ENCODE measurements around the gene TTC39C. TPM values are rescaled to one million over a fixed set of nuclear protein-coding genes. Genes with fewer than 3 reads are reported as not detected.
"Not testable (repeated sequence)": the region's sequence is repeated elsewhere in the genome, so short reads cannot be mapped to it uniquely, and the experiment has no call there.

The TTC39C gene
- total RNA-seq, 3 donors from 2014 or later = 23.6 to 37.3 (median 31.5) TPM

DNA sequence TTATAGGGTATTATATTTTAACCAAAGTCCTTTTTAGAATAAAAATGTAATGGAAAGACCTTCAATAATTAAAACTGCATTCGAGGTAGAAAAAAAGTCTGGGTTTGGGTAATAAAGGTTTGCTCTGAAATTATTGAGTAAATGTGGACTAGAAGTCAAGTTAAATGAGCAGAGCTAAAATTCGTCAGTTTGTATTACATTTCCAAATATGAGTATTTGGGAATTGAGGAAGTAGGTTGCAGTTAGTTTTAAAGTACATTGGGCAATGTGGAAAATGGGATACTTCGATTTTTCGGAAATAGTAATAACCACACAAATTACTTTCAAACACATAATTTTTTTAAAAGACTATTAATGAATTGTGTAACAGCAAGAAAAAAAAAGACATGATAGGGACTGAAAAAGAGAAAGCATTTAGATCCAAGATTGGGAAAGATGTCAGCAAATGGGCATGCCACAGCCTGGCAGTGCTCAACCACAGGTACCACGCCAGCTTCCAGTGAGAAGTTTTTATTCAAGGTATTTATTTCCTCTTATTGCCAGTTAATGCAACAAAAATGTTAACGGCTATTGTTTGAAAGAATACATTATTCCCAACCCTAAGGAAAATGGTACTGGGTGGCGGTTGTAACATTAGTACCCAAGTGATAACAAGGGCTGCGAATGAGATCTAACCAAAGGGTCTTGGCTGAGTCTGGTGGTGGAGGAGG, 50.0 kb downstream of the TTC39C start:
- Mint-ChIP-seq H3K36me3 (ENCODE audit: insufficient read depth) (peaks cover 34% of the 10 kb centered on the region), H3K9me3 (no peaks in the 10 kb centered on the region), H3K4me1 (ENCODE audit: low read depth) (peaks cover 80% of the 10 kb centered on the region), H3K27me3 (ENCODE audit: low read depth) (no peaks in the 10 kb centered on the region), H3K4me3 (no peak overlapping the region)
- no peak for ATAC-seq
- DNase-seq = no peak

DNA sequence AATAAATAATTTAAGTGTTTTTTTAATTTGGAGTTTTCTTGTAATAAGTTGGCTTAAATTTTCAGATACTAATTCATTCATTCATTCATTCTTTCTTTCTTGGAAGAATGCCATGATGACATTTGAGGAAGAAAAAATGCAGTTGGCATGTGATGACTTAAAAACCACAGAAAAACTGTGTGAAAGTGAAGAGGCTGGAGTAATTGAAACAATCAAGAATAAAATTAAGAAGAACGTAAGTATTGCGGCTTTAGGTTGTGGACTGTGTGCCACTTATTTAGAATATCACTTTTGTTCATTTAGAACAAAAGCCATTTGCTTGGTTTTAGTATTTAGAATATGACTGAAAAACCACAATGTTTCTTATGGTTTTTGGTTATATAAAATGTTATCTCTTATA, 51.4 kb downstream of the TTC39C start:
- H3K36me3 Mint-ChIP-seq (ENCODE audit: insufficient read depth) = peaks cover 37% of the 10 kb centered on the region
- ATAC-seq = no peak
- peaks cover 74% of the 10 kb centered on the region for H3K4me1 Mint-ChIP-seq (ENCODE audit: low read depth)
- H3K4me3 Mint-ChIP-seq = no peak overlapping the region
- no peaks in the 10 kb centered on the region for H3K9me3 Mint-ChIP-seq
- no peak for DNase-seq
- no peaks in the 10 kb centered on the region for H3K27me3 Mint-ChIP-seq (ENCODE audit: low read depth)

DNA sequence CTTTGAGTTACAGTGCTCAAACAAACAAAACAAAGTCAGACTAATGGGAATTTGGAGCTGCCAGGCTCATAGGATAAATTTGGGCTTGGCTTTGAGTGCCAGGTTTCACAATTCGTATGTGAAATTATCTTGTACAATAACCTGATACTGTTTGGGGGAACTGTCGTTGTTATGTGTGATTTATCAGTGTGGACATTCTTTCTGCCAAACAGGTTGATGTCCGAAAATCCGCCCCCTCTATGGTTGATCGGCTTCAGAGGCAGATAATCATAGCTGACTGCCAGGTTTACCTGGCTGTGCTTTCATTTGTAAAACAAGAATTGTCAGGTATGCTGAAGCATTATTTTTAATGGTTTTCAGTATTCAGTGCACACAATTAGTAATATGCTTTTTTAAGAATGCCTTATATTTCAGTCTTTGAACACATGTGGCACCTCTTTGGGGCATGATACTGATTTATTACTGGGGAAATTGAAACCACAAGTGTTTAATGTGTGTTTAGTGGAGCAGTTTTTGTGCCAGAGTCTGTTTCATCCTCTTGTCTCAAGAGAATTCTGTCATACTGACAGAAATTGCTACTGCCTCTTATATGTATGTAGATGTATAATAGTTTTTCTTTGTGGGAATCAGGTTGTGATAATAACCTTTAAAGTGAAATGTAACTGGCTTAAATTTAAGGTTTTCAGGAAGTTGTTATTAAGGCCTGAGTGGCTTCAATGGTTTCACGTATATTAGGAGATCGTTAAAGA, 54.6 kb downstream of the TTC39C start:
- H3K4me3 Mint-ChIP-seq = no peak overlapping the region
- H3K4me1 Mint-ChIP-seq (ENCODE audit: low read depth) = peaks cover 55% of the 10 kb centered on the region
- H3K27me3 Mint-ChIP-seq (ENCODE audit: low read depth) = no peaks in the 10 kb centered on the region
- no peaks in the 10 kb centered on the region for H3K9me3 Mint-ChIP-seq
- ATAC-seq (no peak), DNase-seq (no peak)
- peaks cover 53% of the 10 kb centered on the region for H3K36me3 Mint-ChIP-seq (ENCODE audit: insufficient read depth)

DNA sequence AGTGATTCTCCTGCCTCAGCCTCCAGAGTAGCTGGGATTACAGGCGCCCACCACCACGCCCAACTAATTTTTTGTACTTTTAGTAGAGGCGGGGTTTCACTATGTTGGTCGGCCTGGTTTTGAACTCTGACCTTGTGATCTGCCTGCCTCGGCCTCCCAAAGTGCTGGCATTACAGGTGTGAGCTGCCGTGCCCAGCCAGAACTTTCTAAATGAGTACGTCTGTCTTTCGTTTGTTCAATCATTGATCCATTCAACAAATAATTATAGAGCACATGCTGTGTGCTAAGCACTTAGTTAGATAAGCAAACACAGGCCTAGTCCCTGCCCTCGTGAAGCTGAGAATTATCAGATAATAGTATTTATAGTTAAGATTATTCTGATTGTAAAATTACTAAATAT, 56.5 kb downstream of the TTC39C start:
- DNase-seq = no peak
- Mint-ChIP-seq H3K27me3 (ENCODE audit: low read depth) (no peaks in the 10 kb centered on the region), H3K36me3 (ENCODE audit: insufficient read depth) (peaks cover 43% of the 10 kb centered on the region), H3K4me1 (ENCODE audit: low read depth) (peaks cover 48% of the 10 kb centered on the region), H3K9me3 (no peaks in the 10 kb centered on the region), H3K4me3 (no peak overlapping the region)
- ATAC-seq = no peak

DNA sequence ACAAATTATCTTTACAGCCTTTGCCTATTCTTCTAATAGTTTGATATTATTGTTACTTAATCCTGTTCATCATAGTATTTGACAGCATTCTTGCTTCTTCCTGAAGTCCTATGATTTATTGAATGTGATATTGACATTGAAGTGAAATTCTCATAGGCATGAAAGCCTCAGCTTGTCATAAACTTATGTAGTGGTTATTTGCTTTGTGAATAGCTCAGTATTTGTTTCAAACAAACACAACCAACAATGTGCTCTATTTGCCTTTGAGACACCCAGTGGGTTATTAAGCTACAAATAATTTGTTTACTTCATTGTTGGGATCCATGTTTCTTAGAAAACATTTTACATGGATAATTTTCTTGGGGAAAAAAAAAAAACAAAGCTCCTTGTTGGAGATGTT, 57.2 kb downstream of the TTC39C start:
- ATAC-seq (no peak), DNase-seq (no peak)
- peaks cover 37% of the 10 kb centered on the region for H3K36me3 Mint-ChIP-seq (ENCODE audit: insufficient read depth)
- H3K4me3 Mint-ChIP-seq = no peak overlapping the region
- H3K27me3 Mint-ChIP-seq (ENCODE audit: low read depth) = no peaks in the 10 kb centered on the region
- H3K4me1 Mint-ChIP-seq (ENCODE audit: low read depth) = peaks cover 50% of the 10 kb centered on the region
- no peaks in the 10 kb centered on the region for H3K9me3 Mint-ChIP-seq

DNA sequence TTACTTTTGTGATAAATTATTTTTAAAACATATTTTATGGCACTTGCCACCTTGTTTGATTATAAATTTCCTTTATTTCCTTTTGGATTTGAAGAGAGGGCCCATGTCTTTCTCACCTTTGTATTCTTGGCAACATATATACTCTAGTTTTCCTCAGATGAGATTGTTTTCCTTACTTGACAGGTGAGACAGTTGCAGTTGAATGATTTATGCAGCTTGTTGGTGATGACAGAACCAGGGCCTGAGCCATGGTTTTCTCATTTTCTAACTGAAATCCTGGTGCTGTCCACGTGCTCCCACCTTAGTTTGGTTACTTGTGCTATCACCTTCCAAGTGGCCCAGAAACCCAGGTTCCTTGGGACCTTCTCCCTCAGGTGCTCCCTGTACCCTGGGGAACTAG, 58.2 kb downstream of the TTC39C start:
- H3K9me3 Mint-ChIP-seq = no peaks in the 10 kb centered on the region
- H3K27me3 Mint-ChIP-seq (ENCODE audit: low read depth) = no peaks in the 10 kb centered on the region
- no peak for ATAC-seq
- DNase-seq = no peak
- peaks cover 29% of the 10 kb centered on the region for H3K36me3 Mint-ChIP-seq (ENCODE audit: insufficient read depth)
- peaks cover 50% of the 10 kb centered on the region for H3K4me1 Mint-ChIP-seq (ENCODE audit: low read depth)
- no peak overlapping the region for H3K4me3 Mint-ChIP-seq

DNA sequence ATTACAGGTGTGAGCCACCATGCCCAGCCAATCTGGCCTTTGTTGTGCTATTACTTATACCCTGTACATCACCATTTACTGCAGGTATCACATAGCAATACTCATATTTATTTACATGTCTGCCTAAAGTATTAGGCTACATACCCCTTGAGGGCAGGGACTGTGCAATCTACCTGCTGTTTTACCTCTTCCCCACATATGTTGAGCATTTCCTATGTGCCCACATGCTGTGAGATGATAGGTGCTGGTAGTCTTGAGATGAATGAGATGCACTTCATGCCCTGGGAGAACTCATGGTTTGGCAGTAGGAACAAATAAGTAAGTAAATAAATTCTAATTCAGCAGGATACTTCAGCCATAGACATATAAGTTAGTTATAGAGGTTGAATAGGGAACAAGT, 59.2 kb downstream of the TTC39C start:
- ATAC-seq (no peak), DNase-seq (no peak)
- Mint-ChIP-seq H3K36me3 (ENCODE audit: insufficient read depth) (peaks cover 30% of the 10 kb centered on the region), H3K9me3 (no peaks in the 10 kb centered on the region), H3K4me3 (no peak overlapping the region), H3K4me1 (ENCODE audit: low read depth) (peaks cover 45% of the 10 kb centered on the region), H3K27me3 (ENCODE audit: low read depth) (no peaks in the 10 kb centered on the region)

DNA sequence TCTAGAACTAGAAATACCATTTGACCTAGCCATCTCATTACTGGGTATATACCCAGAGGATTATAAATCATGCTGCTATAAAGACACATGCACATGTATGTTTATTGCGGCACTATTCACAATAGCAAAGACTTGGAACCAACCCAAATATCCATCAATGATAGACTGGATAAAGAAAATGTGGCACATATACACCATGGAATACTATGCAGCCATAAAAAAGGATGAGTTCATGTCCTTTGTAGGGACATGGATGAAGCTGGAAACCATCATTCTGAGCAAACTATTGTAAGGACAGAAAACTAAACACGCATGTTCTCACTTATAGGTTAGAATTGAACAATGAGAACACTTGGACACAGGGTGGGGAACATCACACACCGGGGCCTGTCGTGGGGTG, 60.2 kb downstream of the TTC39C start:
- peaks cover 30% of the 10 kb centered on the region for H3K36me3 Mint-ChIP-seq (ENCODE audit: insufficient read depth)
- not testable (repeated sequence) for H3K4me3 Mint-ChIP-seq; H3K9me3 Mint-ChIP-seq; DNase-seq; H3K27me3 Mint-ChIP-seq (ENCODE audit: low read depth); ATAC-seq
- H3K4me1 Mint-ChIP-seq (ENCODE audit: low read depth) = peaks cover 42% of the 10 kb centered on the region

DNA sequence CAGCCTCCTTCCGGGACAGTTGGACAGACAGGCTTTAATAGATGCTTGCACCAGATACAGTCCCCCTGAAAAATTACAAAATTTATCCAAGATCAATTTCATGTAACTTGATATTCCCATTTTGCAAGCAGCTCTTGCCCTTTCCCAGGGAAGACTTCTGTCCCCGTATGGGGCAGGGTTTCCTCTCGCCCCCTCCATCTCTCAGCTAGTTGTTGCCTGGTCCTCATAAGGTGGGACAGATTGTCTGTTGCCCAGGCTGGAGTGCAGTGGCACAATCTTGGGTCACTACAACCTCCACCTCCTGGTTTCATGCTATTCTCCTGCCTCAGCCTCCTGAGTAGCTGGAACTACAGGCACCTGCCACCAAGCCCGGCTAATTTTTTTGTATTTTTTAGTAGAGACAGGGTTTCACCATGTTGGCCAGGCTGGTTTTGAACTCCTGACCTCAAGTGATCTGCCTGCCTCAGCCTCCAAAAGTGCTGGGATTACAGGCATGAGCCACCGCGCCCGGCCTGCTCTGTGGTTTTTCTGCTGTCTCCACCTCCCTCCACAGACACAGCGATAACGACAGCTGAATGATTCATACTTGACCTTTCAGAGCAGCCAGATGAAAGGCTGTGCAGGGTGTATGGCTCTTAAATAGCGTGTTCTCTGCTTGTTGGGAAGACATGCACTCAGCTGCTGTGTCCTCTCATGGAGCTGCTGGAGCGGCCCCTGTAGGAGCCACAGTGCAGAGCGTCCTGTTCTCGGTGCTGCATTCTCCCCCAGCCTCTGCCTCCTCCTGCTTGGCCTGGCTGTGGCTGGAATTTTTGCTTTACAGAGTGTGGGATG, 61.4 kb downstream of the TTC39C start:
- H3K27me3 Mint-ChIP-seq (ENCODE audit: low read depth) = no peaks in the 10 kb centered on the region
- ATAC-seq (peak; percentile 99 to 100), DNase-seq (peak; percentile 71)
- H3K36me3 Mint-ChIP-seq (ENCODE audit: insufficient read depth) = peaks cover 30% of the 10 kb centered on the region
- H3K9me3 Mint-ChIP-seq = no peaks in the 10 kb centered on the region
- H3K4me1 Mint-ChIP-seq (ENCODE audit: low read depth) = peaks cover 52% of the 10 kb centered on the region
- peak overlapping the region; percentile 41 for H3K4me3 Mint-ChIP-seq

DNA sequence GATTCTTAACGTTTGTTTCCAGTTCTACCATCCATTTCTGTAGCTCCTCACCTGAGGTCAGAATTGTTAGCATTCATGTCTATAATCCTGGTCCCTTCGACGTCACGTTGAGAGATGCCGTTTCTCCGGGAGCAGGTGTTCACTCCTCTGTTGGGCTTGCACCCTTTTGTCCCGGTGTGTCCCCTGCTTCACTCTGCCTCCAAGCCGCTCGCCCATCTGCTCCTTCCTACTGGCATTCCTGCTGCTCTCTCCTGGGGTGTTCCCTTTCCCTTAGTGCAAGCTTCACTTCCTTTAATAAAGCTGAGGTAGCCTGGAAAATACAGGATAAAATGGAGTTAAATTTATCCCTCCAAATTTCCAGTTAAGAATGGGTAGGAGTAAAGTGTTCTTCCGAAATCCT, 62.4 kb downstream of the TTC39C start:
- peaks cover 26% of the 10 kb centered on the region for H3K36me3 Mint-ChIP-seq (ENCODE audit: insufficient read depth)
- H3K4me1 Mint-ChIP-seq (ENCODE audit: low read depth) = peaks cover 56% of the 10 kb centered on the region
- ATAC-seq = no peak
- H3K27me3 Mint-ChIP-seq (ENCODE audit: low read depth) = no peaks in the 10 kb centered on the region
- H3K9me3 Mint-ChIP-seq = no peaks in the 10 kb centered on the region
- no peak overlapping the region for H3K4me3 Mint-ChIP-seq
- DNase-seq = no peak

DNA sequence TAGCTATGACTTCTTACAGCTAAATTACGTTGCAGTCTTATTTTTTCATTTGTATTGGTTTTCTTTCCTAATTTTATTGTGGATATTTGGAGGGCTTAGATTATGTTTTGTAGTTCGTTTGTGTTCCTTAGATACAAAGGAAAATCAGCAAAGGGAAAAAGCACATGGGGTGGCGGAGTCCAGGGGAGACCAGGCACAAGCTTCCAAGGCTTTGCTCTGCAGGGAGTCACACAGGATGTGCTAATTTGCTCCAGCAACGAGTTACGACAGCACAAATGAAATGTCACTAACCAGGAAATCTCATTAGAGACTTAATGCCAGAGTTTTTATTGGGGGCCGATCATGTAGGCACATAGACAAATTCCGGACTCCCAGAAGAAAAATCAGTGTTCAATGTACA, 63.8 kb downstream of the TTC39C start:
- H3K27me3 Mint-ChIP-seq (ENCODE audit: low read depth) = no peaks in the 10 kb centered on the region
- DNase-seq = no peak
- H3K4me1 Mint-ChIP-seq (ENCODE audit: low read depth) = peaks cover 58% of the 10 kb centered on the region
- no peaks in the 10 kb centered on the region for H3K9me3 Mint-ChIP-seq
- peaks cover 24% of the 10 kb centered on the region for H3K36me3 Mint-ChIP-seq (ENCODE audit: insufficient read depth)
- H3K4me3 Mint-ChIP-seq = no peak overlapping the region
- ATAC-seq = no peak

DNA sequence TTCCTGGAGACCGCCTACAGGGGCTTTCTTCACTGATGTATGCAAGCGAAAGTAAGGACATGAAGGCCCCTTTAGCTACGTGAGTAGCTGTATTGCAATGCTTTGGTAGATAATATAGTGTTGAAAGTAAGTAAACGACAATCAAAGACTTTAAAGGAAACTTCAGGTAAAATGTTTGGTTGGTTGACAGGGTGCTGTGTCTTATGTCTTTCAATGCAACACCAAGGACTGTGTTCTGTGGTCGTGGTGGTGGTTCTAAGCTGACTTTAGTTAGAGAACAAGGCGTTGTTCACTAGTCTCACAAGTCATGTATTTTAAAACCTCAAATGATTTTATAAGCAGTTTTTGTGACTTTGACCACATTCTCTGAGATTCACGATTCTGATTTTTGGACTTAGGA, 66.3 kb downstream of the TTC39C start:
- Mint-ChIP-seq H3K27me3 (ENCODE audit: low read depth) (no peaks in the 10 kb centered on the region), H3K4me3 (no peak overlapping the region), H3K9me3 (no peaks in the 10 kb centered on the region), H3K4me1 (ENCODE audit: low read depth) (peaks cover 55% of the 10 kb centered on the region), H3K36me3 (ENCODE audit: insufficient read depth) (peaks cover 32% of the 10 kb centered on the region)
- ATAC-seq (no peak), DNase-seq (no peak)

DNA sequence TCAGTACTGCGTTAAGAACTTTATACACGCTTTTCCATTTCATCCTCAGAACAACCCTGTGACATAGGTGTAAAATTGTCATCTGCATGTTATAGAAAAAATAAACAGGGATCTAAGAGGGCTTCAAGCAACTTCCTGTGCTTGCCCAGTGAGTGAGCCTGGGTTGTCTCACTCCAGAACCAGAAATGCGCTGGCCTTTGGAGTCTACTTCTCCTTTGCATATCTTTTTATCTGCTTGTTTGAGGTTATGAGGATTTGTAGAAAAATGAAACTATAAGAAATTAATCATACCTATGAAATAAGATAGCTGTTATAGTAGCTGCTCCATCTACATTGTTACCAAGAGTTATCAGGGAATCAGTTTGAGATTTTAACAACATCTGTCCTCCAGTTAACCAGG, 69.0 kb downstream of the TTC39C start:
- H3K27me3 Mint-ChIP-seq (ENCODE audit: low read depth) = no peaks in the 10 kb centered on the region
- H3K36me3 Mint-ChIP-seq (ENCODE audit: insufficient read depth) = peaks cover 40% of the 10 kb centered on the region
- no peak for ATAC-seq
- H3K4me3 Mint-ChIP-seq = no peak overlapping the region
- DNase-seq = no peak
- H3K9me3 Mint-ChIP-seq = no peaks in the 10 kb centered on the region
- peaks cover 42% of the 10 kb centered on the region for H3K4me1 Mint-ChIP-seq (ENCODE audit: low read depth)

DNA sequence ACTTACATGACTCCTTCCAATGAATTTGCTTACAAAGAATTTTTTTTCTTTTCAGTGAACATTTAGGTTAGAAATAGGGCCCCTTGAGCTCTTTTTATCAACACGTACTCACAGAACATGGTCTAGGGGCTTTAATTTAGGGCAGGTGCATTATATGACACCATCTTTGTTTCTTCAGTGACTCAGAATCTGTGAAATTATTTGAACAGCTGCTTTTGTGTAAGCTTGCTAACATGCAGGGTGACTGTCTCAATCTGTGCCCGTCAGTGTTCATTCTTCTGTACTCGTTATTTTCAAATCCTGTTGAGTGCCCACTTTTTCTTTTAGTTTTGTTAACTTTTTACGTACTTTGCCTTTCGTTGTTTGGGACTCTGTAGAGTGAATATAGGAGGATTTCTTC, 71.5 kb downstream of the TTC39C start:
- H3K36me3 Mint-ChIP-seq (ENCODE audit: insufficient read depth) = peaks cover 41% of the 10 kb centered on the region
- no peaks in the 10 kb centered on the region for H3K27me3 Mint-ChIP-seq (ENCODE audit: low read depth)
- ATAC-seq (no peak), DNase-seq (no peak)
- no peak overlapping the region for H3K4me3 Mint-ChIP-seq
- H3K4me1 Mint-ChIP-seq (ENCODE audit: low read depth) = peaks cover 31% of the 10 kb centered on the region
- H3K9me3 Mint-ChIP-seq = no peaks in the 10 kb centered on the region

Measured in activated T-cell treated with anti-CD3 and anti-CD28 coated beads, Interleukin-2, amount 50 U/mL, for 4 hours (primary cell).